HepG2 (cell line): ENCODE measurements around the gene KRT32. TPM values are rescaled to one million over a fixed set of nuclear protein-coding genes. Genes with fewer than 3 reads are reported as not detected.
A peak's percentile ranks its signal among the peaks of the same experiment; 100 is the strongest.

Experiments
- CC2D1A ChIP-seq: sonication (generic); formaldehyde crosslinking; IDR thresholded peaks from 2 replicates; pipeline ENCODE4 v1.8.1; 2023; ENCODE audit warnings: mild to moderate bottlenecking, missing genetic modification reagents
- FOSL2 ChIP-seq: sonication (generic); formaldehyde crosslinking; IDR thresholded peaks from 2 replicates; pipeline ENCODE4 v1.4.0; 2020; ENCODE audit warnings: missing genetic modification reagents
- NCOR1 ChIP-seq: fragments of 200-600 bp; sonication (generic); IDR thresholded peaks from 2 replicates; pipeline ENCODE4 v1.7.0; 2017; ENCODE audit warnings: antibody characterized with exemption, low read length, borderline replicate concordance
- SOX13 ChIP-seq, 3 experiments: fragments of 450-650 bp in 1 of 3; sonication (generic) in 1 of 3; formaldehyde crosslinking in 1 of 3; IDR thresholded peaks in 2 of 3; conservative IDR thresholded peaks in 1 of 3; 2 replicates each; pipeline versions ENCODE4 v1.5.0 to v1.6.1; 2016 to 2020; ENCODE audit warnings: antibody characterized with exemption in 1 of 3, mild to moderate bottlenecking in 1 of 3, missing compliant biosample characterization in 1 of 3, missing genetic modification reagents in 1 of 3, moderate library complexity in 1 of 3
- ZNF225 ChIP-seq: sonication (generic); formaldehyde crosslinking; IDR thresholded peaks from 2 replicates; pipeline ENCODE4 v1.4.0; 2020; ENCODE audit warnings: mild to moderate bottlenecking, missing genetic modification reagents
- ZNF644 ChIP-seq: IDR thresholded peaks from 2 replicates; pipeline ENCODE4 v1.6.1; 2016; ENCODE audit warnings: low read depth
- polyA plus RNA-seq, 8 experiments: library from polyadenylated mRNA; depleted of rRNA in 3 of 8; stranded (reverse) in 7 of 8; unstranded in 1 of 8; fragments of >200 nt; fragmentation: Illumina TruSeq in 4 of 8; extraction: Trizol in 4 of 8; gene quantifications; 2 replicates each; pipeline versions ENCODE4 v1.2.1 to v1.2.3, GENCODE V29; 2011 to 2016; ENCODE audit warnings: low read depth in 4 of 8, missing spikeins in 1 of 8, mixed read lengths in 1 of 8; ENCODE audit not compliant: insufficient read depth in 1 of 8
- total RNA-seq, 5 experiments: library from RNA; depleted of rRNA; stranded (reverse); fragments of >200 nt; fragmentation: Illumina TruSeq; extraction: Trizol; gene quantifications; 2 replicates each; pipeline ENCODE4 v1.2.3, GENCODE V29; 2016; ENCODE audit warnings: low read depth in 1 of 5
- TF ChIP-seq, protein P1 (sequence below): sonication (generic); formaldehyde crosslinking; IDR thresholded peaks from 2 replicates; pipeline ENCODE4 v1.4.0; 2020; ENCODE audit warnings: missing genetic modification reagents, borderline replicate concordance
- TF ChIP-seq, protein P2 (sequence below): sonication (generic); formaldehyde crosslinking; IDR thresholded peaks from 2 replicates; pipeline ENCODE4 v1.4.0; 2020; ENCODE audit warnings: missing genetic modification reagents, borderline replicate concordance
- TF ChIP-seq, protein P3 (sequence below): IDR thresholded peaks from 2 replicates; pipeline ENCODE4 v1.6.1; 2012; ENCODE audit warnings: low read depth, low read length, improper control_type of control experiment
- TF ChIP-seq, protein P4 (sequence below), 2 experiments: sonication (generic) in 1 of 2; formaldehyde crosslinking in 1 of 2; IDR thresholded peaks; 2 replicates each; pipeline versions ENCODE4 v1.6.1 to v1.9.0; 2014 to 2022; ENCODE audit warnings: antibody characterized with exemption in 1 of 2, borderline replicate concordance in 1 of 2, inconsistent platforms in 1 of 2, low read depth in 1 of 2, missing genetic modification reagents in 1 of 2
- TF ChIP-seq, protein P5 (sequence below), 2 experiments: fragments of 450-650 bp in 1 of 2; sonication (generic) in 1 of 2; formaldehyde crosslinking; IDR thresholded peaks; 2 replicates each; pipeline versions ENCODE4 v1.5.0 to v1.8.0; 2020 to 2022; ENCODE audit warnings: mild to moderate bottlenecking in 1 of 2, missing genetic modification reagents in 1 of 2

Gene KRT32
- total and polyA plus RNA-seq, 2 of the 13 experiments (the other 11 are each of a cell fraction or from before 2014, with no cell fraction given): not detected

DNA sequence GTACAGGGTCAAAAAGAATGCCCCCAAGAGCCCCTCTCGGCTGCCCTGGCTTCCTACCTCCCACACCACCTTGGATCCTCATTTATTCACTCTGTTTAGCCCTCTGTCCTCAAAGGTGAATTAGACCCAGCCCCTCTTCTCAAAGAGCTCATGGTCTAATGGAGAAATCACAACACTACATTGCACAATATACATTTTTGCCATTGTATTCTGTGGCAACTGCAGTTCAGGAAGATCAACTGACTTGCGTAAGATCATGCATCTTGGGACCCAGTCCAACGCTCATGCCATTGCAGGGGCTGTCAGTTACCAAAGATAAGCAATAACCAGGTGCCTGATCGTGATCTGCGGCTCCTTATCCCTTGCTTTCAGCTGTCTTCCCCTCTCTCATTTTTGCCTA lies 27.8 kb downstream of the KRT32 start (continued):
- TF ChIP-seq, protein P1, sequence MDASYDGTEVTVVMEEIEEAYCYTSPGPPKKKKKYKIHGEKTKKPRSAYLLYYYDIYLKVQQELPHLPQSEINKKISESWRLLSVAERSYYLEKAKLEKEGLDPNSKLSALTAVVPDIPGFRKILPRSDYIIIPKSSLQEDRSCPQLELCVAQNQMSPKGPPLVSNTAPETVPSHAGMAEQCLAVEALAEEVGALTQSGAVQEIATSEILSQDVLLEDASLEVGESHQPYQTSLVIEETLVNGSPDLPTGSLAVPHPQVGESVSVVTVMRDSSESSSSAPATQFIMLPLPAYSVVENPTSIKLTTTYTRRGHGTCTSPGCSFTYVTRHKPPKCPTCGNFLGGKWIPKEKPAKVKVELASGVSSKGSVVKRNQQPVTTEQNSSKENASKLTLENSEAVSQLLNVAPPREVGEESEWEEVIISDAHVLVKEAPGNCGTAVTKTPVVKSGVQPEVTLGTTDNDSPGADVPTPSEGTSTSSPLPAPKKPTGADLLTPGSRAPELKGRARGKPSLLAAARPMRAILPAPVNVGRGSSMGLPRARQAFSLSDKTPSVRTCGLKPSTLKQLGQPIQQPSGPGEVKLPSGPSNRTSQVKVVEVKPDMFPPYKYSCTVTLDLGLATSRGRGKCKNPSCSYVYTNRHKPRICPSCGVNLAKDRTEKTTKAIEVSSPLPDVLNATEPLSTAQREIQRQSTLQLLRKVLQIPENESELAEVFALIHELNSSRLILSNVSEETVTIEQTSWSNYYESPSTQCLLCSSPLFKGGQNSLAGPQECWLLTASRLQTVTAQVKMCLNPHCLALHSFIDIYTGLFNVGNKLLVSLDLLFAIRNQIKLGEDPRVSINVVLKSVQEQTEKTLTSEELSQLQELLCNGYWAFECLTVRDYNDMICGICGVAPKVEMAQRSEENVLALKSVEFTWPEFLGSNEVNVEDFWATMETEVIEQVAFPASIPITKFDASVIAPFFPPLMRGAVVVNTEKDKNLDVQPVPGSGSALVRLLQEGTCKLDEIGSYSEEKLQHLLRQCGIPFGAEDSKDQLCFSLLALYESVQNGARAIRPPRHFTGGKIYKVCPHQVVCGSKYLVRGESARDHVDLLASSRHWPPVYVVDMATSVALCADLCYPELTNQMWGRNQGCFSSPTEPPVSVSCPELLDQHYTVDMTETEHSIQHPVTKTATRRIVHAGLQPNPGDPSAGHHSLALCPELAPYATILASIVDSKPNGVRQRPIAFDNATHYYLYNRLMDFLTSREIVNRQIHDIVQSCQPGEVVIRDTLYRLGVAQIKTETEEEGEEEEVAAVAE (CRISPR knock-in tag): no peak
- 0 out of 2 replicates have a peak, but pooled peaks have one; percentile 30 for TF ChIP-seq FOSL2 (CRISPR knock-in tag)
- peak; percentile 78 for TF ChIP-seq NCOR1
- TF ChIP-seq CC2D1A (CRISPR knock-in tag): no peak
- TF ChIP-seq, protein P2, sequence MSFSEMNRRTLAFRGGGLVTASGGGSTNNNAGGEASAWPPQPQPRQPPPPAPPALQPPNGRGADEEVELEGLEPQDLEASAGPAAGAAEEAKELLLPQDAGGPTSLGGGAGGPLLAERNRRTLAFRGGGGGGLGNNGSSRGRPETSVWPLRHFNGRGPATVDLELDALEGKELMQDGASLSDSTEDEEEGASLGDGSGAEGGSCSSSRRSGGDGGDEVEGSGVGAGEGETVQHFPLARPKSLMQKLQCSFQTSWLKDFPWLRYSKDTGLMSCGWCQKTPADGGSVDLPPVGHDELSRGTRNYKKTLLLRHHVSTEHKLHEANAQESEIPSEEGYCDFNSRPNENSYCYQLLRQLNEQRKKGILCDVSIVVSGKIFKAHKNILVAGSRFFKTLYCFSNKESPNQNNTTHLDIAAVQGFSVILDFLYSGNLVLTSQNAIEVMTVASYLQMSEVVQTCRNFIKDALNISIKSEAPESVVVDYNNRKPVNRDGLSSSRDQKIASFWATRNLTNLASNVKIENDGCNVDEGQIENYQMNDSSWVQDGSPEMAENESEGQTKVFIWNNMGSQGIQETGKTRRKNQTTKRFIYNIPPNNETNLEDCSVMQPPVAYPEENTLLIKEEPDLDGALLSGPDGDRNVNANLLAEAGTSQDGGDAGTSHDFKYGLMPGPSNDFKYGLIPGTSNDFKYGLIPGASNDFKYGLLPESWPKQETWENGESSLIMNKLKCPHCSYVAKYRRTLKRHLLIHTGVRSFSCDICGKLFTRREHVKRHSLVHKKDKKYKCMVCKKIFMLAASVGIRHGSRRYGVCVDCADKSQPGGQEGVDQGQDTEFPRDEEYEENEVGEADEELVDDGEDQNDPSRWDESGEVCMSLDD (CRISPR knock-in tag): no peak
- no peak for TF ChIP-seq ZNF225 (CRISPR knock-in tag)
- TF ChIP-seq, protein P3, sequence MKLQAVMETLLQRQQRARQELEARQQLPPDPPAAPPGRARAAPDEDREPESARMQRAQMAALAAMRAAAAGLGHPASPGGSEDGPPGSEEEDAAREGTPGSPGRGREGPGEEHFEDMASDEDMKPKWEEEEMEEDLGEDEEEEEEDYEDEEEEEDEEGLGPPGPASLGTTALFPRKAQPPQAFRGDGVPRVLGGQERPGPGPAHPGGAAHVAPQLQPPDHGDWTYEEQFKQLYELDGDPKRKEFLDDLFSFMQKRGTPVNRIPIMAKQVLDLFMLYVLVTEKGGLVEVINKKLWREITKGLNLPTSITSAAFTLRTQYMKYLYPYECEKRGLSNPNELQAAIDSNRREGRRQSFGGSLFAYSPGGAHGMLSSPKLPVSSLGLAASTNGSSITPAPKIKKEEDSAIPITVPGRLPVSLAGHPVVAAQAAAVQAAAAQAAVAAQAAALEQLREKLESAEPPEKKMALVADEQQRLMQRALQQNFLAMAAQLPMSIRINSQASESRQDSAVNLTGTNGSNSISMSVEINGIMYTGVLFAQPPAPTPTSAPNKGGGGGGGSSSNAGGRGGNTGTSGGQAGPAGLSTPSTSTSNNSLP: 0 out of 2 replicates have a peak, but pooled peaks have one; percentile 15
- TF ChIP-seq, protein P4, sequence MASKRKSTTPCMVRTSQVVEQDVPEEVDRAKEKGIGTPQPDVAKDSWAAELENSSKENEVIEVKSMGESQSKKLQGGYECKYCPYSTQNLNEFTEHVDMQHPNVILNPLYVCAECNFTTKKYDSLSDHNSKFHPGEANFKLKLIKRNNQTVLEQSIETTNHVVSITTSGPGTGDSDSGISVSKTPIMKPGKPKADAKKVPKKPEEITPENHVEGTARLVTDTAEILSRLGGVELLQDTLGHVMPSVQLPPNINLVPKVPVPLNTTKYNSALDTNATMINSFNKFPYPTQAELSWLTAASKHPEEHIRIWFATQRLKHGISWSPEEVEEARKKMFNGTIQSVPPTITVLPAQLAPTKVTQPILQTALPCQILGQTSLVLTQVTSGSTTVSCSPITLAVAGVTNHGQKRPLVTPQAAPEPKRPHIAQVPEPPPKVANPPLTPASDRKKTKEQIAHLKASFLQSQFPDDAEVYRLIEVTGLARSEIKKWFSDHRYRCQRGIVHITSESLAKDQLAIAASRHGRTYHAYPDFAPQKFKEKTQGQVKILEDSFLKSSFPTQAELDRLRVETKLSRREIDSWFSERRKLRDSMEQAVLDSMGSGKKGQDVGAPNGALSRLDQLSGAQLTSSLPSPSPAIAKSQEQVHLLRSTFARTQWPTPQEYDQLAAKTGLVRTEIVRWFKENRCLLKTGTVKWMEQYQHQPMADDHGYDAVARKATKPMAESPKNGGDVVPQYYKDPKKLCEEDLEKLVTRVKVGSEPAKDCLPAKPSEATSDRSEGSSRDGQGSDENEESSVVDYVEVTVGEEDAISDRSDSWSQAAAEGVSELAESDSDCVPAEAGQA (IDR thresholded peaks at IDR 0.05; ENCODE audit: low read depth): no peak
- TF ChIP-seq, protein P4 (CRISPR knock-in tag; IDR thresholded peaks at IDR 0.05; ENCODE audit: borderline replicate concordance): no peak
- no peak for TF ChIP-seq SOX13 (IDR thresholded peaks at IDR 0.05)
- peak in 1 of 2 experiments; percentile 62; a peak in 2 of 4 replicates for TF ChIP-seq SOX13 (CRISPR knock-in tag; conservative IDR thresholded peaks at IDR 0.05 in 1 of 2, IDR thresholded peaks at IDR 0.05 in 1 of 2)
- TF ChIP-seq ZNF644 (CRISPR knock-in tag): peak; percentile 75; the same call in 1 of the 2 replicates
- TF ChIP-seq, protein P5, sequence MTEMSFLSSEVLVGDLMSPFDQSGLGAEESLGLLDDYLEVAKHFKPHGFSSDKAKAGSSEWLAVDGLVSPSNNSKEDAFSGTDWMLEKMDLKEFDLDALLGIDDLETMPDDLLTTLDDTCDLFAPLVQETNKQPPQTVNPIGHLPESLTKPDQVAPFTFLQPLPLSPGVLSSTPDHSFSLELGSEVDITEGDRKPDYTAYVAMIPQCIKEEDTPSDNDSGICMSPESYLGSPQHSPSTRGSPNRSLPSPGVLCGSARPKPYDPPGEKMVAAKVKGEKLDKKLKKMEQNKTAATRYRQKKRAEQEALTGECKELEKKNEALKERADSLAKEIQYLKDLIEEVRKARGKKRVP (CRISPR knock-in tag; IDR thresholded peaks at IDR 0.05): peak in 1 of 2 experiments; percentile 69; a peak in 1 of 4 replicates
